DMS 273 treated with DMSO at 0.1 percent for 48 hours (cell line): ENCODE results near the gene ZNF580.

Experiments used
- DNase-seq: peaks from one replicate; lab custom pipeline; 2025; lab: John Stamatoyannopoulos, UW

The ZNF580 gene

DNA sequence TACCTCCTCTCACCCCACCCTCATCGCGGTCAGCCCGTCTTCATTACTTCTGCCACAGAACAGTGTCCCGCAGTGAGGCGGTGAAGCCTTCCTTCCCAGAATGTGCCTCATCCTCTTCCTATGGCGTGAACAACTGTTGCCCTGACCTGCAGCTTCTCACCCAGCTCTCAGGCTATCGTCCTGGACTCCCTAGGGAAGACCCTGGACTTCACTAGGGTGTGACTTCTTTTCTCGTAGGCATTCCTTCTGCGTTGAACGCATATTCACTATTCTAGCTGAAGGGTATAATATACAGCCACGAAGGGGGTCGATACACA, 34.4 kb upstream of the ZNF580 start:
- no peak for DNase-seq

DNA sequence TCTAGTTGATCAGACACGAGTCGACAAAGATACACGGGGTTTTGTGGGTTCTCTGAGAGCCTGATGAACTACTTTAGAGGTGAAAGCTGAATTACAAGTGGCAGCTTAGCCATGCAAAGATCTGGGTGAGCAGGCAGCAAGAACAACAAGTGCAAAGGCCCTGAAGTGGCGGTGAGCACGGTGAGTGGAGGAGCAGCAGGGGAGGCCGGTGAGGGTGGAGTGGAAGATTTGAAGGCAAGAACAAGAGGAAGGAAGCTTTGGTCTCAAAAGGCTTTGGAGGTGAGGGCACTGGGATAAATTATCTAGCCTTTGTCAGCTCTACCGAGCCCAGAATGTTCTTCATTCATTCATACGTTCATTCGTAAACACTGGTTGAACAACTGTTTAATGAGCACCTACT, 34.0 kb upstream of the ZNF580 start:
- DNase-seq, result no peak

DNA sequence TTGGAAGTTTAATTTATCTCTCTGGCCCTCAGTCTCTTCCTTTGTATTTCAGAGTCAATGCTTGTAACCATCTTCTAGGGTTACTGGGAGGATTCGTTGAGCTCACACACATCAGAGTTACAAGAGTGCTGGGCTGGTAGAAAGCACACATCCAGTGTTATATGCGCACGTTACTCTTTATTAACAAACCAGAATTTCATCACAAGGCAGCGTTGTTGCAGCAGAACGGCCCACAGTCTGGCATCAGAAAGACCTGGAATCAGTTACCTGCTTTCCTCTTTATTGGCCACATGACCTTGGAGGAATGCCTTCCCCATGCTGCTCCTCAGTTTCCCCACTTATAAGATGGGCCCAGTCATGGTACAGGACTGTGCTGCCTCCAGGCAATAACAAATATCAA, 31.5 kb upstream of the ZNF580 start:
- DNase-seq, result no peak

DNA sequence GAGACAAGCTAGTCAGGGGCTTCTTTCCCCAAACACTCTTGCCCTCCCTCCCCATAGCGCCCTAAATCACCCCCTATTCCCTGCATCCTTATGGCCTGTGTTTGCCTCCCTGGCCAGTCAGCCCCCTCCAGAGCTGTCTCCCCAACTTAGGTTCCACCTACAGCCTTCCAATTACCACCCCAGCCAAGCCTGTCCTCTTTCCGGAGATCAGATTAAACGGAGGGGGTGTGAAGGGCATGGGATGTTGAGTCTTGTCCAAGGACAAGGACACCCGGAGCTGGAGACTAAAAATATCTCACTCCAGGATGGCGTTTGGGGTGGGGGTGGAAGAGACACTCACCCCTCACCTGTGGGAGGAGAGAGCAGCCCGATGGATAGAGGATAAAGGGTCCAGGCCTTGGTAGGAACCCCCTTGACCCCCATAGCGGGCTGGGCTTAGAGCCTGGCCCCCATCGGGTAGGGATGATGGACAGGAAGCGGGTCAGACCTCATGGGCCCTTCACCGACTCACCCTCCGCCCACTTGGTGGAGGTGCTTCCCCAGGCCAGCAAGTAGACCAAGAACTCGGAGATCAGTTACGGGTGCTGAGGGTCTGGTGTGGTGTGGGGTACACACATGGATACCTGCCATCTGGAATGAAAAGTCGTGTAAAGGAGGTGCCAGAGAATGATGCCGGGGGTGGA, 29.4 kb upstream of the ZNF580 start:
- no peak for DNase-seq

DNA sequence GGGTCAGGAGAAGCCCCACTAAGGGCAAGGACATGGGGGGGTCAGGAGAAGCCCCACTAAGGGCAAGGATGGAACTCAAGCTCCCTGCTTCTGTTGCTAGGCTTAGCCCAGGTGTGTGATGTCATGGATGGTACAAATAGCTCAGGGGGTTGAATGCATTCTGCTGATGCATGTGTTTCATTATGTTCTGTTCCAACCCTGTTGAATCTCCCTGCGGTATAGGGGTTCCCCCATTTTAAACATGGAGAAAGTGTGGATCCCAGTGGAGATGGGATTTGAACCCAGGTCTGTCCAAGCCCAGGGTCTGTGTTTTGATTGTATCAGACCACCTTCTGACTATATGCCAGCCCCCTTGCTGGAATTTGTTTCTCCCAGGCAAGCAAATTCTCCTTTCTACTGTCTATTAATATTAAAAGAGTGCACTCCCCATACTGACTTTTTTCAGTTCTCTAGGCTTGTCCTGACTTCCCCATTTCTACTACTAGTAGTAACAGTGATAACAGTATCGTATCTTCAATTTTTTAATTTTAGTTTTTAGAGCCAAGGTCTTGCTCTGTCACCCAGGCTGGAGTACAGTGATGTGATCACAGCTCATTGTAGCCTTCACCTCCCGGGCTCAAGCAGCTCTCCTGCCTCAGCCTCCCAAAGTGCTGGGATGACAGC, 28.7 kb upstream of the ZNF580 start:
- no peak for DNase-seq

DNA sequence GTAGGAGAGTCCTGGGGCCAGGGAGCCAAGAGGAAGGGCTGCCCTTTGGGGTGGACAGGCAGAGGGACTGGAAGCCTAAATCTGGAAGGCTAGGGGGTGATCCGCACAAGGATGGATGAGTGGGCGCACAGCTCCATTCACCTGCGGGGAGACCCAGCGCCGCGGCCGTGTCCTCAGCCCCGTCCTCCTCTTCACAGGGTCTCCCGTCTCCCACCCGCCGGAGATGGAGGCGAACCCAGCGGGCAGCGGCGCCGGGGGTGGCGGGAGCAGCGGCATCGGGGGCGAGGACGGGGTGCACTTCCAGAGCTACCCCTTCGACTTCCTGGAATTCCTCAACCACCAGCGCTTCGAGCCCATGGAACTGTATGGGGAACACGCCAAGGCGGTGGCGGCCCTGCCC, 27.4 kb upstream of the ZNF580 start:
- no peak for DNase-seq

DNA sequence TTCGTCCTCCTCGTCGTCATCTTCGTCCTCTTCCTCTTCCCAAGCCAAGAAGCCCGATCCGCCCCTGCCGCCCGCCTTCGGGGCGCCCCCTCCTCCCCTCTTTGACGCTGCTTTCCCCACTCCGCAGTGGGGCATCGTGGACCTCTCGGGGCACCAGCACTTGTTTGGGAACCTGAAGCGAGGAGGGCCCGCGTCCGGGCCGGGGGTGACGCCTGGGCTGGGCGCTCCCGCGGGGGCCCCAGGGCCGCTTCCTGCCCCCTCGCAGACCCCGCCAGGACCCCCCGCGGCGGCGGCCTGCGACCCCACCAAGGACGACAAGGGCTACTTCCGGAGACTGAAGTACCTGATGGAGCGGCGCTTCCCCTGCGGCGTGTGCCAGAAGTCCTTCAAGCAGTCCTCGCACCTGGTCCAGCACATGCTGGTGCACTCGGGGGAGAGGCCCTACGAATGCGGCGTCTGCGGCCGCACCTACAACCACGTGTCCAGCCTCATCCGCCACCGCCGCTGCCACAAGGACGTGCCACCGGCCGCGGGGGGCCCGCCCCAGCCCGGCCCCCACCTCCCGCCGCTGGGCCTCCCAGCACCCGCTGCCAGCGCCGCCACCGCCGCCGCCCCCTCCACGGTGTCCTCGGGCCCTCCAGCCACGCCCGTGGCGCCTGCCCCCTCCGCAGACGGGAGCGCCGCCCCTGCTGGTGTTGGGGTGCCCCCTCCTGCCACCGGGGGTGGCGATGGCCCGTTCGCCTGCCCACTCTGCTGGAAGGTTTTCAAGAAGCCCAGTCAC, 26.7 kb upstream of the ZNF580 start:
- no peak for DNase-seq

DNA sequence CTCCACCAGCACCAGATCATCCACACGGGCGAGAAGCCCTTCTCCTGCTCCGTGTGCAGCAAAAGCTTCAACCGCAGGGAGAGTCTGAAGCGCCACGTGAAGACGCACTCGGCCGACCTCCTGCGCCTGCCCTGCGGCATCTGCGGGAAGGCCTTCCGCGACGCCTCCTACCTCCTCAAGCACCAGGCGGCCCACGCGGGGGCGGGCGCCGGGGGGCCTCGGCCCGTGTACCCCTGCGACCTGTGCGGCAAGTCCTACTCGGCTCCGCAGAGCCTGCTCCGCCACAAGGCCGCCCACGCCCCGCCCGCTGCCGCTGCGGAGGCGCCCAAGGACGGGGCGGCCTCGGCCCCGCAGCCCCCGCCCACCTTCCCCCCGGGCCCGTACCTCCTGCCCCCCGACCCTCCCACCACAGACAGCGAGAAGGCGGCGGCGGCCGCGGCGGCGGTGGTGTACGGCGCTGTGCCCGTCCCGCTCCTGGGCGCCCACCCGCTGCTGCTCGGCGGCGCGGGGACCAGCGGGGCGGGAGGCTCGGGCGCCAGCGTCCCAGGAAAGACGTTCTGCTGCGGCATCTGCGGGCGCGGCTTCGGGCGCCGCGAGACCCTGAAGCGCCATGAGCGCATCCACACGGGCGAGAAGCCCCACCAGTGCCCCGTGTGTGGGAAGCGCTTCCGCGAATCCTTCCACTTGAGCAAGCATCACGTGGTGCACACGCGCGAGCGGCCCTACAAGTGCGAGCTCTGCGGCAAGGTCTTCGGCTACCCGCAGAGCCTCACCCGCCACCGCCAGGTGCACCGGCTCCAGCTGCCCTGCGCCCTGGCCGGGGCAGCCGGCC, 25.9 kb upstream of the ZNF580 start:
- no peak for DNase-seq

DNA sequence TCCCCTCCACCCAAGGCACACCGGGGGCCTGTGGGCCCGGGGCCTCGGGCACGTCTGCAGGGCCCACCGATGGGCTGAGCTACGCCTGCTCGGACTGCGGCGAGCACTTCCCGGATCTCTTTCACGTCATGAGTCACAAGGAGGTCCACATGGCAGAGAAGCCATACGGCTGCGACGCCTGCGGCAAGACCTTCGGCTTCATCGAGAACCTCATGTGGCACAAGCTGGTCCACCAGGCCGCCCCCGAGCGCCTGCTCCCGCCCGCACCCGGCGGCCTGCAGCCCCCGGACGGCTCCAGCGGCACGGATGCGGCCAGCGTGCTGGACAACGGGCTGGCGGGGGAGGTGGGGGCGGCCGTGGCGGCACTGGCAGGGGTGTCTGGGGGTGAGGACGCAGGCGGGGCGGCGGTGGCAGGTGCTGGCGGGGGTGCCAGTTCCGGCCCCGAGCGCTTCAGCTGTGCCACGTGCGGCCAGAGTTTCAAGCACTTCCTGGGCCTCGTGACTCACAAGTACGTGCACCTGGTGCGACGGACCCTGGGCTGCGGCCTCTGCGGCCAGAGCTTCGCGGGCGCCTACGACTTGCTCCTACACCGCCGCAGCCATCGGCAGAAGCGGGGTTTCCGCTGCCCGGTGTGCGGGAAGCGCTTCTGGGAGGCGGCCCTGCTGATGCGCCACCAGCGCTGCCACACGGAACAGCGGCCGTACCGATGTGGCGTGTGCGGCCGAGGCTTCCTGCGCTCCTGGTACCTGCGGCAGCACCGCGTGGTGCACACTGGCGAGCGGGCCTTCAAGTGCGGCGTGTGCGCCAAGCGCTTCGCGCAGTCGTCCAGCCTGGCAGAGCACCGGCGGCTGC, 25.0 kb upstream of the ZNF580 start:
- DNase-seq, result no peak

DNA sequence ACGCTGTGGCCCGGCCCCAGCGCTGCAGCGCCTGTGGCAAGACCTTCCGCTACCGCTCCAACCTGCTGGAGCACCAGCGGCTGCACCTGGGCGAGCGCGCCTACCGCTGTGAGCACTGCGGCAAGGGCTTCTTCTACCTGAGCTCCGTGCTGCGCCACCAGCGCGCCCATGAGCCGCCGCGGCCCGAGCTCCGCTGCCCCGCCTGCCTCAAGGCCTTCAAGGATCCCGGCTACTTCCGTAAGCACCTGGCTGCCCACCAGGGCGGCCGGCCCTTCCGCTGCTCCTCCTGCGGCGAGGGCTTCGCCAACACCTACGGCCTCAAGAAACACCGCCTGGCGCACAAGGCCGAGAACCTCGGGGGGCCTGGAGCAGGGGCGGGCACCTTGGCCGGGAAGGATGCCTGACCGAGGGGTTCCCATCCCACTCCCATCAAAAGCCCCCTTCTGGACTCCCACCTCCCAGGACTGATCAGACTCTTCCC, 24.4 kb upstream of the ZNF580 start:
- no peak for DNase-seq

DNA sequence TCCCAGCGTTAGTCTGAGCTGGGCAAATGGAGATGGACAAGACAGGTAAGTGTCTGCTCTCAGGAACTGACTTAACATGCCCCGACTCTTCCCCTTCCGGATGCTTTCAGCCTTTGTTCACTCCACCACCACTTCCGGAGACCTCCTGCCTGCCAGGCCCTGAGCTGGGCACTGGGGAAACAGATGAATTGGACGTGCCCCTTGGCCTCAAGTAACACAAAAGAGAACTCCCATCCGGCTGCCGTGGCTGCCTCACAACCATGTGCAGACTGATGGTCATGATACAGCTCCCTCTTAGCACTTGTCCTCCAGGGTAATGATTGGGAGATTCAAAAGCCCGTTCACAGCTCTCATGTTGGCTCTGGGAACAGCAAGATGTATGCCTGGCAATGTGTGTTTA, 23.4 kb upstream of the ZNF580 start:
- no peak for DNase-seq

DNA sequence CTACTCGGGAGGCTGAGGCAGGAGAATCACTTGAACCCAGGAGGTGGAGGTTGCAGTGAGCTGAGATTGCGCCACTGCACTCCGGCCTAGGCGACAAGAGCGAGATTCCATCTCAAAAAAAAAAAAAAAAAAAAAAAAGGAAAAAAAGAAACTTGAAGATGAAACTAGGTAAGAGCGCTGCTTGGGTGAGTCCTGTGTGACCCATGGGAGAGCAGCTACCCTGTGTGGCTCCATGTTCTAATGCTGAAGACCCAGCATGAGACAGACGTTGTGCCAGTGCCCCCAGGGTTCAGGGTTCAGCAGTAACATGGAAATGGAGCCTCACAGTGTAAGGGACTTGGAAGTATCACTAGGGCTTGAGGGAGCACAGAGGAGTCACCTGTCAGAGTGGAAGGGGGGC, 22.4 kb upstream of the ZNF580 start:
- DNase-seq, result no peak

DNA sequence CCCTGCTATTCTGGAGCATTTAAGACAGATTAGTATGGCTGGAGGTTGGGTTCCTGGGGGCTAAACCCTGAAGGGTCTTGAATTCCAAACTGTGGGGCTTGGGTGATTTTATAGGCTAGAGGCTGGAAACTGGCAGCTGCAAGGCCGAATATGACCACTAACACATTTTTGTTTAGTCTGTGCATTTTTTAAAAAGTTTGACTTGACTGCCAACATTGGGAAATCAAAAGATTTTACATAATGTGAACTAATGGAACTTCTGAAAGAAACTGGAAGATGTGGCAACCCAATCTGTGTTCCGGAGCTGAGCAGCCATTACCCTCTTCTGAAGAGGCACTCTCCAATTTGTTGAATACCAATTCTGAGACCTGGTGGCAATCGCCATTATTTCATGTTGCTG, 21.5 kb upstream of the ZNF580 start:
- DNase-seq, result no peak

DNA sequence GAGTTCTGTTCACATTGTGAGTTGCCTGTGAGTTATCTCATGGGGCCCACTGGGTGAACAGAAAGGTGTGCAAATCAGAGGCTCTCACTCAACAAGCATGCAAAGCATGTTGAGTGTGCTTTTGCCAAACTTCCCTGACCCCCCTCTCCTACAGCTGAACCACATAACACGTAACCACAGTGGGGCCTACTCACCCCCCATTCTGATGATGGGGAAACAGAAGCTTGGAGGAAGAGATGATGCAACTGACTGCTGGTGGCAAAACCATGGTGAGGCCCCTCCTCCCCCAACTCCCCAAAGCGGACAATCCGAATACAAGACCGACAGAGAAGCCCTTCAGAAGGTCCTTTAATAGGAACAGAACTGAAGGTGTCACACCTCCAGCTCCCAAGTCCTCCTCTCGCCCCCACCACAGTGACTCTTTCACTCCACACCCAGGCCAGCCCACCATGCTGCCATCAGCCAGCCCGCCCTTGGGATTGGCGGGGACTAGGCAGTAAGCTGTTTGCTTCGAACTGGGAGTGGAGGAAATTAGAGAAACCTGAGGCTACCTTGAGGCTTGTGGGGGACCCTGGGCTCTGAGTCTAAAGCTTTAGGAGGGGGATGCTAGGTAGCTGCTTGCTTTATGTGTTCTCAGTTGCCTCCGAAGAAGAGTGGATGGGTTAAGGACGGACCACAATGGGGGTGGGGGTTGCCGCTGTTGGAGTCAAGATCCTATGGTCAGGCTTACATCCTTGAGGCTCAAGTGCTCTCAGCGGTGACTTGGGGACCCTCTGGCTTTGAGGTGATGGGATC, 20.2 kb upstream of the ZNF580 start:
- no peak for DNase-seq

DNA sequence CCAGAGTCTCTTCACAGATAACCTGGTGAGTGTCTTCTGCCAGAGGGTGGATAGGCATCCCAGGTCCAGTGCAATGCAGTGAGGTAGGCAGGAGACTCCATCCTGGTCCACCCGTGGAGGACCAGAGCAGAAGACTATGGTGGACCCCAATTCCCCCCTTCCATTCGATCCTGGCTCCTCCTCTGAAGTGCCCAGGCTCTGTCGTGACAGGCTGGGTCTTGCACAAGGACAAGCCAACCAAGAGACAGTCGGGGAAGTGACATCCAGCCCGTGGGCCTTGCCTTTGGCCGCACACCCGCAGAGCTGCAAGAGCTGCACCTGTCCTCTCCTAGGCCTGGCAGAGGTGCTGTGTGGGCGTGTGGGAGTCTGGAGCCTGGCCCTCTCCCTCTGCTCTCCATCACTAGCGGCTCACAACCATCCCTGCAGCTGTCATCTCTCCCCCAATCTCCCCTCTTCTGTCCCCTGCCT, 19.6 kb upstream of the ZNF580 start:
- no peak for DNase-seq

DNA sequence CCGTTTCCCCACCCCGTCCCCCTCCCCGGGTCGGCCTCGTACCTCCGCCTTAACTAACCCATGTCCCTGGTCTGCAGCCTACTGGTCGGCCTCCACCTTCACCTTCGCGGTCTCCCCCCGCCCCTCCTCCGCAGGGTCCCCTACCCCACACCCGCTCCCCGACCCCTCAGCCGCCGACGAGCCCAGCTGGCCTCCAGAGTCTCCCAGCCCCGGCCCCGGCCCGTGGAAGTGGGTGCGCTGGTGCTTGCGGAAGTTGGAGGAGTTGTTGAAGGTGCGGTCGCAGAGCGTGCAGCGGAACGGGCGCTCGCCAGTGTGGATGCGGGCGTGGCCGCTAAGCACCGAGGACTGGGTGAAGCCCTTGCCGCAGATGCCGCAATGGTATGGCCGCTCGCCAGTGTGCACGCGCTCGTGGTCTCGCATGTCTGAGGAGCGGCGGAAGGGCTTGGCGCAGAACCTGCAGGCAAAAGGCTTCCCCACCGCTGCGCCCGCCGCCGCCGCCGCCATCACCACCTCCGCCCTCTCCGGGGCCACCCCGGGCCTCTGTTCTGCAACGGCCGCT, 19.1 kb upstream of the ZNF580 start:
- no peak for DNase-seq

DNA sequence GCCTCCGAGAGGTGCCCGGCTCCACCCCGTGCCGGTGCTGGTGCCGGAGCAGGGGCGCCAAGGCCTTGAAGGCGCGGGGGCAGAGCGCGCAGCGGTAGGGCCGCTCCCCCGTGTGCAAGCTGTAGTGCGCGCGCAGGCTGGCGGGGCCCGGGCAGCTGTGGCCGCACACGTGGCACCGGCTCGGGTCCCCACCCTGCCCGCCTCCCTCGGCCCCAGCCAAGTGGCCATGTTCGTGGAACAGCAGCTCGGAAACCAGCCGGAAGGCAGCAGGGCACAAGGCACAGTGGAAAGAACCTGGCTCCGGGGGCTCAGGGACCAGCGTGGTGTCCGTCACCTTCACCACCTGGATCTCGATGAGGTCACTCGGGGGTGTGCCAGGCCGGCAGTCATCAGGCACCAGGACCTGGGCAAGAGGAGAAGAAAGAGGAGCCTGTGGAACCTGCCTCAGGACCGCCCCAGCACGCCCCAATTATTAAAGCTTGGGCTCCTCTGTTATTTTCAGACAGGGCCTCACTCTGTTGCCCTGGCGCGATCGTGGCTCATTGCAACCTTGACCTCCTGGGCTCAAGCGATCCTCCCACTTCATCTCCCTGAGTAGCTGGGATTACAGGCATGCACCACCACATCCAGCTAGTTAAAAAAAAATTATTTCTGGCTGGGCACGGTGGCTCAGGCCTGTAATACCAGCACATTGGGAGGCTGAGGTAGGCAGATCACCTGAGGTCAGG, 18.4 kb upstream of the ZNF580 start:
- DNase-seq, result no peak

DNA sequence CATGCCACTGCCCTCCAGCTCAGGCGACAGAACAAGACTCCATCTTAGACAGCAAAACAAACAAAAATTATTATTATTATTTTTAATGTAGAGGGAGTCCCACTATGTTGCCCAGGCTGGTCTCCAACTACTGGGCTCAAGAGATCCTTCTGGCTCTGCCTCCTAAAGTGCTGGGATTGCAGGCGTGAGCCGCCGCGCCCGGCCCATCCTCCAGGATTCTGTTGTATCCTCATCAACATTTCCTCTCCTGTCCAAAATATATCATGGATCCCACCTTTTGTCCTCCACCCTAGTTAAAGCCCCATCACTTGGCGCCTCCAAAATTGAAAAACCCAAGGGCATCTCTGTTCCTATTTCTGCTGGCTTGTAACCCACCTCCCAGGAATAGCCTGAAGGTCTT, 17.7 kb upstream of the ZNF580 start:
- no peak for DNase-seq

DNA sequence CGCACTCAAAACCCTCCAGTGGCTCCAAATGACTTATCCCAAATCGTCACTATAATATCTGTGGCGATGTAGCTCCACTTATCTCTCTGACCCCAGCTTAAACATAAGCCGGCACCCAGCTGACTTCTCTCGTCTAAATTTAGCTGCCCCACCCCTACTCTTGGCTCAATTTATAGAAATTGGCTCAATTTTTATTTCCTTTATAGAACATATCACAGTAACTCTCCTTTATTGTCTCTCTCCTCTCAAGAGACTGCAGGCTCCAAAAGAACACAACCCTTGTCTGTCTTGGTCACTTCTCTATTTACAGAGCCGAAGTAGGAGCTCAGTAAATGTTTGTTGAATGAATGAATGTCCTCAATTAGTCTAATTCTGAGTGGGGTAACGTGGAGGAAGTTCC, 17.2 kb upstream of the ZNF580 start:
- no peak for DNase-seq
